ENCODE measurements around the gene LMCD1. TPM values are rescaled to one million over a fixed set of nuclear protein-coding genes. Genes with fewer than 3 reads are reported as not detected.

LMCD1 gene
- total and polyA plus RNA-seq, 2 of the 4 experiments (the other 2 are of a cell fraction), result 50.0 to 53.8 TPM

GRCh38 chr3:8485141-8485870, 16.3 kb upstream of the LMCD1 start:
- POLR2A ChIA-PET (ENCODE audit: unreplicated experiment), result no interaction called here

More at GRCh38 chr3:8485141-8485870, 16.3 kb upstream of the LMCD1 start:
- no peak overlapping the region for H4K8ac ChIP-seq (ENCODE audit: low read depth in 2 of 2, low read length in 2 of 2)
- peak overlapping the region; percentile 29; the same call in 1 of the 2 replicates for H3K4ac ChIP-seq (ENCODE audit: low read depth, low read length)
- DNase-seq, result no peak
- H4K5ac ChIP-seq (ENCODE audit: low read depth, low read length), result no peak overlapping the region
- no peak overlapping the region for H3K23ac ChIP-seq (ENCODE audit: low read depth, low read length)
- no peak overlapping the region for H3K14ac ChIP-seq (replicated peaks; ENCODE audit: low read depth, low read length)
- no peak for TF ChIP-seq FOS (IDR thresholded peaks at IDR 0.05; ENCODE audit: low read depth, low read length)
- no peak for TF ChIP-seq CTCF (conservative IDR thresholded peaks at IDR 0.05; ENCODE audit: low read depth, low read length)
- no peak for TF ChIP-seq CEBPB (IDR thresholded peaks at IDR 0.05; ENCODE audit: low read depth, low read length)
- no peak for TF ChIP-seq USF2 (IDR thresholded peaks at IDR 0.05; ENCODE audit: low read depth, low read length)
- TF ChIP-seq RCOR1 (IDR thresholded peaks at IDR 0.05; ENCODE audit: insufficient replicate concordance, low read length), result no peak
- TF ChIP-seq RFX5 (IDR thresholded peaks at IDR 0.05; ENCODE audit: low read depth, low read length), result no peak
- no peak for TF ChIP-seq RAD21 (IDR thresholded peaks at IDR 0.05; ENCODE audit: low read length)
- TF ChIP-seq ELK1 (IDR thresholded peaks at IDR 0.05; ENCODE audit: borderline replicate concordance, low read depth, low read length), result no peak
- TF ChIP-seq NFE2L2 (IDR thresholded peaks at IDR 0.05; ENCODE audit: low read depth, low read length), result no peak
- no peak for TF ChIP-seq MXI1 (IDR thresholded peaks at IDR 0.05; ENCODE audit: borderline replicate concordance, low read depth, low read length)
- TF ChIP-seq SMC3 (IDR thresholded peaks at IDR 0.05; ENCODE audit: low read depth, low read length), result no peak
- TF ChIP-seq MAFK (IDR thresholded peaks at IDR 0.05; ENCODE audit: low read depth, low read length), result no peak
- no peak for TF ChIP-seq CHD1 (IDR thresholded peaks at IDR 0.05; ENCODE audit: low read depth, low read length)
- TF ChIP-seq MAZ (IDR thresholded peaks at IDR 0.05; ENCODE audit: borderline replicate concordance, low read depth, low read length), result no peak
- TF ChIP-seq POLR2A (IDR thresholded peaks at IDR 0.05; ENCODE audit: low read depth, low read length), result no peak
- TF ChIP-seq BHLHE40 (IDR thresholded peaks at IDR 0.05; ENCODE audit: low read depth, low read length), result no peak
- H3K27me3 ChIP-seq (ENCODE audit: control insufficient read depth, insufficient read depth, low read length), result no peaks in the 10 kb centered on the region
- H3K4me2 ChIP-seq (ENCODE audit: low read depth, low read length), result no peak overlapping the region
- intact Hi-C loops (cut with micrococcal nuclease) (no loop called here), in situ Hi-C loops (cut with MboI; ENCODE audit: low sequenced_read_pairs) (no loop called here), dilution Hi-C loops (cut with HindIII; ENCODE audit: low sequenced_read_pairs, unreplicated experiment) (no loop called here)
- CTCF ChIA-PET, result no interaction called here
- 0 out of 3 replicates have a peak overlapping the region, but pooled peaks have one; percentile 79 for H2BK15ac ChIP-seq (ENCODE audit: low read depth, low read length)
- H2BK20ac ChIP-seq (ENCODE audit: low read depth, low read length), result no peak overlapping the region; the same call in 1 of the 2 replicates
- H4K91ac ChIP-seq (ENCODE audit: insufficient read depth, low read depth, low read length), result no peak overlapping the region
- no peaks in the 10 kb centered on the region for H3K79me1 ChIP-seq (ENCODE audit: low read depth in 1 of 2, low read length in 2 of 2)
- H3K4me1 ChIP-seq (ENCODE audit: control insufficient read depth, insufficient read depth, low read length), result peaks cover 21% of the 10 kb centered on the region
- peak overlapping the region; percentile 22; the same call in 1 of the 2 replicates for H2BK120ac ChIP-seq (ENCODE audit: low read depth, low read length)
- WGBS, 2 experiments (ENCODE audit: extremely low coverage in 2 of 2, insufficient read length in 1 of 2), result no CpG with 5 or more reads among the region's 3 CpGs
- no peak overlapping the region for H3K9ac ChIP-seq (ENCODE audit: low read depth, low read length)
- H3K4me3 ChIP-seq (ENCODE audit: insufficient read depth, low read depth, low read length), result no peak overlapping the region
- no TSS peak for BruUV-seq (replicated peaks)
- H4K20me1 ChIP-seq (ENCODE audit: insufficient read depth, low read length), result no peaks in the 10 kb centered on the region
- H3K18ac ChIP-seq (ENCODE audit: low read depth, low read length), result no peak overlapping the region
- no peak overlapping the region for H3K27ac ChIP-seq (ENCODE audit: insufficient read depth, low read length)
- no peak overlapping the region for H2AK5ac ChIP-seq (ENCODE audit: low read depth, low read length)
- H3K56ac ChIP-seq (ENCODE audit: extremely low read depth, insufficient read depth, low read length), result no peak overlapping the region
- peaks cover 5% of the 10 kb centered on the region; the same call in 1 of the 2 replicates for H3K9me3 ChIP-seq (ENCODE audit: control insufficient read depth, insufficient read depth, low read length)
- H2AK9ac ChIP-seq (replicated peaks; ENCODE audit: low read depth, low read length, poor library complexity), result no peak overlapping the region
- no peak overlapping the region for H2BK5ac ChIP-seq (ENCODE audit: low read depth, low read length, poor library complexity, severe bottlenecking)
- ATAC-seq (ENCODE audit: low read depth), result no peak
- peaks cover 13% of the 10 kb centered on the region for H3K9me1 ChIP-seq (ENCODE audit: insufficient read depth, low read length)
- H3K36me3 ChIP-seq (ENCODE audit: control insufficient read depth, insufficient read depth, low read length), result no peaks in the 10 kb centered on the region
- H2AFZ ChIP-seq (replicated peaks; ENCODE audit: low read length, poor library complexity), result no peak overlapping the region

Data from IMR-90 (cell line).